Adrenal gland (tissue), 19 donors: ENCODE data around the gene PIP5KL1. TPM values are rescaled to one million over a fixed set of nuclear protein-coding genes. Genes with fewer than 3 reads are reported as not detected.

Source experiments
- DNase-seq, 7 donors: peaks; one replicate each; pipeline ENCODE4 v3.0.0-alpha.2; 2019 to 2020
- H3K27ac ChIP-seq, 5 donors: fragments of 200-600 bp; sonication (generic) in 4 of 5; 1 replicate in 3 of 5; 2 replicates in 2 of 5; pipeline versions ENCODE4 v1.5.1 to v1.8.0; 2016 to 2020; ENCODE audit warnings: mild to moderate bottlenecking in 1 of 5
- H3K27me3 ChIP-seq: fragments of 200-600 bp; 2 replicates; pipeline ENCODE4 v1.8.0; 2021
- H3K36me3 ChIP-seq, 2 donors: fragments of 200-600 bp; replicated peaks in 1 of 2; 1 replicate in 1 of 2; 2 replicates in 1 of 2; pipeline versions ENCODE4 v1.5.1 to v1.8.0; 2018 to 2022
- H3K4me1 ChIP-seq, 2 donors: fragments of 200-600 bp; replicated peaks in 1 of 2; 1 replicate in 1 of 2; 2 replicates in 1 of 2; pipeline versions ENCODE4 v1.5.1 to v1.8.0; 2018 to 2021
- H3K4me3 ChIP-seq, 4 donors: fragments of 200-600 bp; sonication (generic) in 3 of 4; one replicate each; pipeline ENCODE4 v1.5.1; 2016 to 2018
- H3K9me3 ChIP-seq, 3 donors: fragments of 200-600 bp; sonication (generic) in 1 of 3; replicated peaks in 1 of 3; 1 replicate in 2 of 3; 2 replicates in 1 of 3; pipeline versions ENCODE4 v1.5.1 to v1.8.0; 2016 to 2021
- CTCF ChIP-seq, 6 experiments: fragments of 450-650 bp in 4 of 6; fragments of 200-600 bp in 2 of 6; sonication (generic) in 1 of 6; IDR thresholded peaks; 1 replicate in 5 of 6; 2 replicates in 1 of 6; pipeline versions ENCODE4 v1.5.1 to v1.8.0; 2016 to 2021; ENCODE audit warnings: antibody characterized with exemption in 6 of 6, mild to moderate bottlenecking in 2 of 6, moderate library complexity in 1 of 6
- POLR2A ChIP-seq, 2 donors: fragments of 450-650 bp; IDR thresholded peaks; one replicate each; pipeline ENCODE4 v1.6.1; 2017; ENCODE audit warnings: antibody characterized with exemption in 2 of 2, mild to moderate bottlenecking in 2 of 2, moderate library complexity in 1 of 2
- WGBS, 4 donors: extraction: QIAGEN DNeasy Blood & Tissue Kit in 2 of 4; methylation state at CpG; one replicate each; pipeline versions ENCODE4 v1.1.5 to v1.1.7; 2013 to 2017; 5-methylcytosine and 5-hydroxymethylcytosine counted together
- intact Hi-C, 2 donors: fragments of 100-400 bp; cut with DNase I; formaldehyde crosslinking; loops; one replicate each; pipeline versions ENCODE4 v1.14.1 to v1.15.0; 2022 to 2023
- long read RNA-seq, 10 donors: library from polyadenylated mRNA in 3 of 10; unstranded in 2 of 10; stranded (forward) in 1 of 10; transcript quantifications; one replicate each; pipeline ENCODE4 v2.0.0 and lab custom pipeline, GENCODE V29; 2021 to 2026
- polyA plus RNA-seq, 3 donors: library from polyadenylated mRNA; stranded (reverse); fragments of 200-250 nt in 2 of 3; fragments of 350-450 nt in 1 of 3; fragmentation: Illumina TruSeq in 1 of 3; extraction: RNeasy Lipid Tissue Mini Kit (QIAGEN cat#74804) in 1 of 3; gene quantifications; one replicate each; pipeline ENCODE4 v1.2.3, GENCODE V29; 2013 to 2014
- total RNA-seq, 9 donors: library from RNA; depleted of rRNA in 4 of 9; stranded (reverse); fragments of >200 nt in 4 of 9; fragments of 120-200 nt in 1 of 9; fragmentation: NEBNext Ultra II Directional in 1 of 9; extraction: Animal tissue kit (Norgen Biotek cat#: 25700) in 1 of 9; gene quantifications; one replicate each; pipeline versions ENCODE4 v1.1.0 to v1.2.4, GENCODE V29; 2013 to 2023
- donor health status: healthy with polysubstance abuse.
- donor health status: Bipolar disorder and iron deficiency.
- donor health status: DM: yes; HTN: yes; CAD: no.
- donor health status: DM: no; HTN: no; CAD: no.
- donor health status: DM: no; HTN: no; CAD: no.
- donor health status: DM: yes; HTN: yes; CAD: no.

Gene PIP5KL1
- 1 to 10 TPM in 2 of 9 donors, under 1 TPM in 4, not detected in 3; 0.19 to 2.3 (median 0.88) TPM for total RNA-seq
- polyA plus RNA-seq: 1 to 10 TPM in 1 of 3 donors, under 1 TPM in 2; 0.22 to 1.5 (median 0.54) TPM
- long read RNA-seq, donor 1: 0 reads
- long read RNA-seq, donor 2: 0 reads
- long read RNA-seq, donor 3: 0 reads
- long read RNA-seq, donor 4, partial matches to known transcripts: 0 of 1 reads
- long read RNA-seq, donor 4, other reads (novel, unspliced or antisense): 1 of 1 reads
- long read RNA-seq, donor 5: 0 reads
- long read RNA-seq, donor 6, partial matches to known transcripts: 0 of 2 reads
- long read RNA-seq, donor 6, other reads (novel, unspliced or antisense): 2 of 2 reads
- long read RNA-seq, donor 7: 0 reads
- long read RNA-seq, donor 8: 0 reads
- long read RNA-seq, donor 9: 0 reads
- long read RNA-seq, donor 10: 0 reads

DNA sequence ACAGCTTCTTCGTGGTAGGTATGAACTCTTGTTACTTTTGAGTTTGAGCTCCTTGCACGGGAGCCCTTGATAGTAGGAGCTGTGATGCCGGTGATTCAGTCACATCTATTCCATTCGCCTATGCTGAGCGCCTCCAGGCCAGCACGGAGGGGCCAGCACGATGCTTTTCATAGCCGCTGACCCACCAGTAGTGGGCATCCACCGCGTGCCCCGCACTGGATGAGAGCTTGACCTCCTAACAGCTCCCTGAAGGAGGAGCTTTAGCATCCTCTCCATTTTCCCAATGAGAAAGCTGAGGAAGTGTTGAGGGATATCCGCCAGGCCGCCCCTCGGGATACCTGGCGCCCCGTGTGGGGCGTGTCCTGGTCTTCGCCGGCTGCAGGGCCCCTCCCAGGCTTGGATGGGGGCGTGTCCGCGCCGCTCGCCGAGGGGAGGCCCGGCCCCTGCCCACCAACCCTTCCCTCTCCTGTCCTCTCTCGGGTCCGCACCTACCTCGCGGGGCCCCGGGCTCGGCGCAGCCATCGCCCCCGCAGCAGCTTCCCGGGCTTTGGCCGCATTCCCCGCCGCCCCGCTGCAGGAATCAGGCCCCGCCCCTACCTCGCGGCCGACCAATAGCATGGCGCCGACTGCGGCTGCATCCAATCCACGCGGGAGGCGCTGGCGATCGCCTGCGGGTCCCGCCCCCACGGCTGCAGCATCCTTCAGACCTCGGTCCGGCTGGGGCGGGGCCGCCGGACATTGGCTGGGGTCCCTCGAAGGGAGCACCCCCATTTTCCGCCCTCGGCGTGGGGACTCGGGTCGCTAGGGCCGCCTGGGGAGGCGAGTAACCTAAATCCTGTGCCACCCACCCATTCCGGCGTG lies at the start of gene PIP5KL1:
TSS of gene PIP5KL1 (minus strand) at position 547 of the 861 bp plus-strand sequence. CDS start at position 522, 25 bp downstream.
- no peaks in the 10 kb centered on the region for H3K36me3 ChIP-seq
- H3K4me3 ChIP-seq: peak within 1 kb of the TSS in 2 of 4 donors; percentile 22 to 42
- H3K27me3 ChIP-seq: peaks cover 27% of the 10 kb centered on the region
- WGBS, 4 donors: 1 to 9% (median 3%) methylated on average over 14 to 70 of the region's 70 CpGs
- intact Hi-C loops: no loop called here
- peak; percentile 77 to 89 (median 81) for DNase-seq
- no peaks in the 10 kb centered on the region for H3K9me3 ChIP-seq
- peak within 1 kb of the TSS in 2 of 5 donors; percentile 17 to 56 for H3K27ac ChIP-seq
- H3K4me1 ChIP-seq: peaks cover 10 to 32% of the 10 kb centered on the region in 2 donors
- no peak for TF ChIP-seq POLR2A (IDR thresholded peaks at IDR 0.05)
- no peak for TF ChIP-seq CTCF (IDR thresholded peaks at IDR 0.05)

- 0 to 2% (median 0%) methylated on average over 10 to 61 of the region's 61 CpGs for WGBS, 4 donors
- Histone ChIP-seq H3K9me3 (no peaks in the 10 kb centered on the region), H3K27ac (peak overlapping the region in 4 of 5 donors; percentile 59 to 95 (median 91)), H3K4me1 (peaks cover 50 to 58% of the 10 kb centered on the region in 2 donors), H3K27me3 (no peaks in the 10 kb centered on the region), H3K36me3 (no peaks in the 10 kb centered on the region), H3K4me3 (peak overlapping the region; percentile 71 to 99 (median 84))
- intact Hi-C loops: no loop called here
- TF ChIP-seq POLR2A (IDR thresholded peaks at IDR 0.05) (peak in 1 of 2 donors; percentile 7), CTCF (IDR thresholded peaks at IDR 0.05) (peak in 1 of 6 experiments; percentile 1)
- peak in 4 of 7 donors; percentile 55 to 69 (median 63) for DNase-seq
Observed at GRCh38 chr9:127980060-127980705, 49.6 kb upstream of the PIP5KL1 start.

DNA sequence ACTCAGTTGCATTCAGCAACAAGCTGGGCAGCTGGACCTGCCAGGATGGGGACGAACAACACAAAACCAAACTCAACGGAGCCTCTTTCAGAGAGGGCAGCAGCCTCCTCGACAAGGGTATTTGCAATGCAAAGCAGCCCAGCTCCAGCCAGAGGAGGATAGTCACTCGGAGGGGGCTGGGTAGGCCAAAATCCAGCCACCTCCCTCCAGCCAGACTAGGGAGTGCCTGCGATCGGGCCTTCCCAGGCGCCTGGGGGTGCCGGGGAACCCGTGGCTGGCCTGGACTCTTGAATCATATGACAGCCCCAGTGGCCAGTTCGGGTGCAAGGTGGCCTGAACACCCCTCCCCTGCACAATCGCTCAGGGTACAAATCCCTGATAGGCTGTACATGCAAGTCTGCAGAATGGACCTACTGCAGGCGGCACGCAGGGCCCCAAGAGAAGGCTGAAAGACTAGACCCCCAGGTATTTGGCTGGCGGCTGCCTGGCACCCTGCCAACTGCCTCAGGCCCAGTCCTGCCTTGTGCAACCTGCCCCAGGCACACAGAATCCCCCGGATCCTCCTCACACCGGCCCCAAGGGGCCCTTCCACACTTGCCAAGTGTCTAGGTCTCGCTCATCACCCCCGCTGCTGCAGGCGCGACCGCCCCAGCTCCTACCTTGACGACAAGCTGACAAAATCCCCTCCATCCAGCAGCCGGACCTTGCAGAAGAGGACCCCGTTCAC lies 48.9 kb upstream of the PIP5KL1 start:
- Histone ChIP-seq H3K36me3 (no peaks in the 10 kb centered on the region), H3K27ac (peak overlapping the region in 4 of 5 donors; percentile 59 to 95 (median 91)), H3K27me3 (no peaks in the 10 kb centered on the region), H3K9me3 (no peaks in the 10 kb centered on the region), H3K4me3 (peak overlapping the region; percentile 71 to 99 (median 84)), H3K4me1 (peaks cover 57 to 65% of the 10 kb centered on the region in 2 donors)
- peak in 6 of 7 donors; percentile 63 to 80 (median 73) for DNase-seq
- WGBS, 4 donors: 2 to 5% (median 3%) methylated on average over 17 to 24 of the region's 24 CpGs
- intact Hi-C loops: loop anchor here in 1 of 2 donors (5.0 kb wide), 1 partner anchor 37 kb away; no protein-coding TSS in a partner anchor
- TF ChIP-seq POLR2A (IDR thresholded peaks at IDR 0.05) (peak; percentile 21 to 68), CTCF (IDR thresholded peaks at IDR 0.05) (peak in 1 of 6 experiments; percentile 4)
